Ectodermal cell (in vitro differentiated cells): Measurements from ENCODE around the gene PRRX1.

ENCODE experiments used
- H3K27ac ChIP-seq: 2 replicates; pipeline ENCODE4 v1.7.0; 2013; ENCODE audit warnings: mild to moderate bottlenecking, low read depth, low read length; ENCODE audit not compliant: insufficient read depth, poor library complexity, severe bottlenecking
- H3K27me3 ChIP-seq: 2 replicates; pipeline ENCODE4 v1.7.0; 2013; ENCODE audit warnings: mild to moderate bottlenecking, low read length; ENCODE audit not compliant: insufficient read depth, control insufficient read depth, poor library complexity, severe bottlenecking
- H3K36me3 ChIP-seq: one replicate; pipeline ENCODE4 v1.7.0; 2013; ENCODE audit warnings: low read length; ENCODE audit not compliant: control insufficient read depth, insufficient read depth
- H3K4me1 ChIP-seq: one replicate; pipeline ENCODE4 v1.7.0; 2013; ENCODE audit warnings: low read length; ENCODE audit not compliant: control insufficient read depth, insufficient read depth
- H3K4me3 ChIP-seq: 2 replicates; pipeline ENCODE4 v1.7.0; 2013; ENCODE audit warnings: low read depth, low read length, control low read depth; ENCODE audit not compliant: insufficient read depth
- H3K9me3 ChIP-seq: 2 replicates; pipeline ENCODE4 v1.7.0; 2013; ENCODE audit warnings: mild to moderate bottlenecking, low read length, moderate library complexity; ENCODE audit not compliant: control insufficient read depth
- WGBS, 2 experiments: methylation state at CpG; one replicate each; pipeline ENCODE4 v1.1.7; 2013; ENCODE audit warnings: missing lambda C conversion rate in 2 of 2; 5-methylcytosine and 5-hydroxymethylcytosine counted together

PRRX1 gene

DNA sequence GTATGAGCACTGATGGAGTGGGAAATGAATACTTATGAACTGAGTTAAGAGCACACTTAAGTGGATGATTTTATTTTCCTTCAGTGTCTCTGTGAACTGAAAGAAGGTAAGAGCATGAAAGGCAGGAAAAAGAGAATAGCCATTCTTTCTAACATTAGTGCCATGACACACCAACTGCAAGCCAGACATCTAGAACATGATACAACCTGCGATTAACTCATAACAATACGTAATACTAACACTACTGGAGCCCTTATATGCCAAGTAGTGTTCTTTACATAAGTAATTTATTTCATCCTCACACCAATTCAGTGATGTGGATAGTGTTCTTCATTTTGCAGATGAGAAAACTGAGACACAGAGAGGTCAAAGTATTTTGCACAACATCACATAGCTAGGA, 56.7 kb downstream of the PRRX1 start:
- Histone ChIP-seq H3K27me3 (no peaks in the 10 kb centered on the region), H3K4me3 (no peak overlapping the region), H3K9me3 (no peaks in the 10 kb centered on the region), H3K27ac (no peak overlapping the region), H3K36me3 (no peaks in the 10 kb centered on the region), H3K4me1 (no peaks in the 10 kb centered on the region)
- WGBS, 2 experiments, result 60 to 88% methylated on average over 2 of the region's 2 CpGs

- H3K9me3 ChIP-seq, result no peaks in the 10 kb centered on the region
- no peaks in the 10 kb centered on the region for H3K36me3 ChIP-seq
- no peaks in the 10 kb centered on the region for H3K27me3 ChIP-seq
- H3K4me1 ChIP-seq, result no peaks in the 10 kb centered on the region
- H3K27ac ChIP-seq, result no peak overlapping the region
- no peak overlapping the region for H3K4me3 ChIP-seq
- 90 to 94% methylated on average over 4 of the region's 4 CpGs for WGBS, 2 experiments
These were observed 57.7 kb downstream of the PRRX1 start for GRCh38 chr1:170721621-170722020.

DNA sequence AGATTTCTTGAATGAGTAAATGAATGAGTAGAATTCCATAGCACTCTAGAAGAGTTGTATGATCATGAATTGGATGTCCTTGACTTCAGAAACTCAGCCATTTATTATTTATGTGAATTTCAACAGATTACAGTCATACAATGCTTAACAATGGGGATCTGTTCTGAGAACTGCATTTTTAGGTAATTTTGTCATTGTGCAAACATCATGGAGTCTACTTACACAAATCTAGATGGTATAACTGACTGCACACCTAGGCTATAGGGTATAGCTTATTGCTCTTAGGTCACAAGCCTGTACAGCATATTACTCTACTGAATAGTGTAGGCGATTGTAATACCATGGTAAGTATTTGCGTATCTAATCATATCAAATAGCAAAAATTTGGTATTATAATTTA, 59.6 kb downstream of the PRRX1 start:
- Histone ChIP-seq H3K27ac (no peak overlapping the region), H3K4me1 (no peaks in the 10 kb centered on the region), H3K4me3 (no peak overlapping the region), H3K27me3 (no peaks in the 10 kb centered on the region), H3K9me3 (no peaks in the 10 kb centered on the region), H3K36me3 (no peaks in the 10 kb centered on the region)
- 100% methylated on average over 2 of the region's 2 CpGs; no CpG with 5 or more reads in 1 of the 2 experiments for WGBS, 2 experiments

DNA sequence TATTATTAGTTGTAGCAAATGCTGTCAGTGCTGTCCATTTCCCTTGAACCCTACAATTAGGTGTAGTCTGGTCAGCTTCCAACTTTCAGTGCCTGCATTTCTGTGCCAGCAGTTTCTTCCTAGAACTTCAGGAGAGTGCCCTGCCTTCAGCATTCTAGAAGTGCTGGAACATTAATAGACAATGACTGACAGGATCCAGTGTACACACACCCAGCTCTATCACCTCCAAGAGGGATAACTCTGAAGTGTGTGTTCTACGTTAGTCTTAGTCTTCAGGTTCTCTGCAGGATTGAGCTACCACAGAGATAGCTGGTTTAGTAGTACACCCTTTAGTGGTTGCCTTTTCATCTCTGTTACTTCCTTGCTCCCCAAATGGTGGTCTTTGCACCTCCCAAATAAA, 61.4 kb downstream of the PRRX1 start:
- Histone ChIP-seq H3K27me3 (no peaks in the 10 kb centered on the region), H3K9me3 (no peaks in the 10 kb centered on the region), H3K4me1 (no peaks in the 10 kb centered on the region), H3K27ac (no peak overlapping the region), H3K4me3 (no peak overlapping the region), H3K36me3 (no peaks in the 10 kb centered on the region)
- 91 to 100% methylated on average over 1 of the region's 1 CpG for WGBS, 2 experiments

DNA sequence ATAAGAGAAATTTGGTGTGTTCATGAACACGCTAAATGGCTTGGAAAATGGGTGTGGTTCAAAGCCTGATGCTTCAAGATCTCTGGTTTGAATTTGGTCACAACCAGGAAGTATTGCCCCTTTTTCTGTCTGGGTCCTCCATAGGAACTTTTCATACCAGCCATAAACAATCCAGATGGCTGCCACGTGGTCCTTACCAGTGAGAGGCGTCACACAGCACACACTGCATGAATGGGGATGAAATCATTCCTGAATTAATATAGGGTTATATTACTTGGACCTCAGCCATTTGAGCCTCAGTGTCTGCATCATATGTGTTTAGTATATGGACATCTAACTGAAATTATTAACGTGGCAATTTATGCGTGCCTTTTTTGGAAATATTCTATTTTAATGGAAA, 64.0 kb downstream of the PRRX1 start:
- Histone ChIP-seq H3K27me3 (no peaks in the 10 kb centered on the region), H3K4me3 (no peak overlapping the region), H3K36me3 (no peaks in the 10 kb centered on the region), H3K9me3 (no peaks in the 10 kb centered on the region), H3K27ac (no peak overlapping the region), H3K4me1 (no peaks in the 10 kb centered on the region)
- WGBS, 2 experiments, result 93 to 95% methylated on average over 3 to 4 of the region's 5 CpGs

DNA sequence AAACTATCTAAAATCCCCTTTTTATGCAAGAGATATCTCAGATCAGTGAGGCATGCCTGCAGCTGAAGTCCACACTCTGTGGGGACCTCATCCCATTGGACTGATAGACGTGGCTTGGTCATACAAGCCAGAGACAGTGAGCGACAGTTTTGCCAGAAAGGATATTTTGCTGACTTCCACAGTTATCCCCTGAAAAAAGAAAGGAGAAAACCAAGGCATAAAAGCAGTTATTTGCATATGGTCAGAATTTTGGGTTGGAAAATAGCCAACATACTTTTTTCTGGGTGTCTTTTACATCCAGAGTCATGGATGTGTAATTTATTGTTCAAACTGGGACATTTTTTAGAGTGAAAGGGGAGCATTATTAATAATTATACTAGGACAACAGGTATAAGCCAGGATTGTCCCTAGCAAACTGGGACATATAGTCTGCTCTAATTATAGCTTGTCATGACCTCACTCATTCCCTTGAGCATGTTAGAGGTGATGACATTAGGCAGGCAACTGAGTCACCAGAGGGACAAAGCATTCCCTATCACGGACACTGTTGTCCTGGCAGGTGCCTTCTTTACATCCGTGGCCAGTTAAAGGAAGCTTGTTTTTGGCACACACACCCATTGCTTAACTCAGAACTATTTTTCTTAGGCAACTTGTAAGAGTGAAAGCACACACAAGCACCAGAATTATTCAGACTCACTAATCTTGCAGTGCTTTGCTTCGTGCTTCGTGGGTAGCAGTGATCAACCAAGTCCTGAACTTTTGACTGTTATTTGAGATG, 65.5 kb downstream of the PRRX1 start:
- Histone ChIP-seq H3K4me3 (no peak overlapping the region), H3K4me1 (no peaks in the 10 kb centered on the region), H3K27ac (no peak overlapping the region), H3K9me3 (no peaks in the 10 kb centered on the region), H3K36me3 (no peaks in the 10 kb centered on the region), H3K27me3 (no peaks in the 10 kb centered on the region)
- whole genome bisulfite sequencing, 2 experiments, result 85 to 91% methylated on average over 6 of the region's 6 CpGs

- no peak overlapping the region for H3K4me3 ChIP-seq
- H3K9me3 ChIP-seq, result no peaks in the 10 kb centered on the region
- no peak overlapping the region for H3K27ac ChIP-seq
- no peaks in the 10 kb centered on the region for H3K27me3 ChIP-seq
- no peaks in the 10 kb centered on the region for H3K4me1 ChIP-seq
- WGBS, 2 experiments, result 92% methylated on average over 6 of the region's 6 CpGs
- H3K36me3 ChIP-seq, result no peaks in the 10 kb centered on the region
These were observed 66.1 kb downstream of the PRRX1 start for GRCh38 chr1:170730014-170730413.

- no peak overlapping the region for H3K4me3 ChIP-seq
- no peaks in the 10 kb centered on the region for H3K4me1 ChIP-seq
- H3K27ac ChIP-seq, result no peak overlapping the region
- no peaks in the 10 kb centered on the region for H3K36me3 ChIP-seq
- H3K27me3 ChIP-seq, result no peaks in the 10 kb centered on the region
- 97 to 98% methylated on average over 6 of the region's 6 CpGs for WGBS, 2 experiments
- H3K9me3 ChIP-seq, result no peaks in the 10 kb centered on the region
These were observed 66.5 kb downstream of the PRRX1 start for GRCh38 chr1:170730438-170730837.

GRCh38 chr1:170731566-170732251, 67.8 kb downstream of the PRRX1 start:
- Histone ChIP-seq H3K36me3 (no peaks in the 10 kb centered on the region), H3K4me3 (no peak overlapping the region), H3K4me1 (no peaks in the 10 kb centered on the region), H3K27me3 (no peaks in the 10 kb centered on the region), H3K9me3 (no peaks in the 10 kb centered on the region), H3K27ac (no peak overlapping the region)
- 87 to 91% methylated on average over 2 to 4 of the region's 4 CpGs for WGBS, 2 experiments

DNA sequence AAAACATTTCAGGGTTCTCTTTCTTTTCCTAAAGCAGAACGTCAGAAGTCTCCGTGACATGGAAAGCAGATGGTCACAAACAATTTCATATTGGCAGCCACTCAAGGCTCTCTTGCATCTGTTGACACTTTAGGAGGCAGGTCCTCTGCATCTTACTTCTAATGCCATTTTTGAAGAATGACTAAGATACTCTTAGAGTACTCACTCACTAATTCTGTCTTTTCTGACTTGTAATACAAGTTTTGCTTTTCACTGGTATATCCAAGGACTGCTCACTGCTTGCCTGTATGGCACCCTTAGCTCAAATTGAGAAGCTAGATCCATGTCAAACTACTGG, 68.3 kb downstream of the PRRX1 start:
- H3K27ac ChIP-seq, result no peak overlapping the region
- 95 to 98% methylated on average over 2 of the region's 2 CpGs for WGBS, 2 experiments
- no peaks in the 10 kb centered on the region for H3K36me3 ChIP-seq
- no peaks in the 10 kb centered on the region for H3K9me3 ChIP-seq
- H3K4me1 ChIP-seq, result no peaks in the 10 kb centered on the region
- H3K27me3 ChIP-seq, result no peaks in the 10 kb centered on the region
- no peak overlapping the region for H3K4me3 ChIP-seq
